ENCODE results near the gene ZBTB32. TPM values are rescaled to one million over a fixed set of nuclear protein-coding genes. Genes with fewer than 3 reads are reported as not detected.

The ZBTB32 gene
- total and polyA plus RNA-seq, 2 experiments from 2014 or later = 0.65 TPM; not detected in 1

GRCh38 chr19:35669566-35669965 lies 34.8 kb upstream of the ZBTB32 start:
- H3K4me1 Mint-ChIP-seq = peaks cover 6% of the 10 kb centered on the region; the same call in 2 of the 3 replicates
- H3K4me3 Mint-ChIP-seq = no peak overlapping the region
- Histone ChIP-seq H3K9me2 (ENCODE audit: insufficient read depth) (no peaks in the 10 kb centered on the region), H3K36me3 (ENCODE audit: insufficient read depth) (no peaks in the 10 kb centered on the region), H4K20me1 (replicated peaks; ENCODE audit: insufficient read depth) (no peaks in the 10 kb centered on the region), H3K27ac (ENCODE audit: low read depth) (no peak overlapping the region), H3F3A (replicated peaks; ENCODE audit: low read depth) (0 out of 2 replicates have a peak, but pooled peaks cover 3% of the 10 kb centered on the region), H3K27me3 (ENCODE audit: insufficient read depth) (no peaks in the 10 kb centered on the region), H3K4me1 (ENCODE audit: insufficient read depth) (no peaks in the 10 kb centered on the region; the same call in 1 of the 2 replicates), H3K79me2 (replicated peaks; ENCODE audit: insufficient read depth) (no peaks in the 10 kb centered on the region), H3K4me2 (no peak overlapping the region), H2AFZ (no peak overlapping the region), H3K4me3 (no peak overlapping the region)
- no peak for ATAC-seq
- no peak overlapping the region for H3K27ac Mint-ChIP-seq
- H3K9me3 Mint-ChIP-seq = no peaks in the 10 kb centered on the region; the same call in 2 of the 3 replicates
- H3K27me3 Mint-ChIP-seq (ENCODE audit: insufficient read depth, low read depth, poor library complexity) = peaks cover 11% of the 10 kb centered on the region
- DNase-seq (ENCODE audit: low spot score) = no peak
- no peaks in the 10 kb centered on the region for H3K36me3 Mint-ChIP-seq (ENCODE audit: low read depth)
- TF ChIP-seq ZNF114 (CRISPR knock-in tag; IDR thresholded peaks at IDR 0.05) = no peak
- no peak for TF ChIP-seq NANOG (IDR thresholded peaks at IDR 0.05; ENCODE audit: borderline replicate concordance)
- no peak for TF ChIP-seq STAT1 (IDR thresholded peaks at IDR 0.05; ENCODE audit: unreplicated experiment)
- TF ChIP-seq ETS1 (IDR thresholded peaks at IDR 0.05) = no peak
- no peak for TF ChIP-seq JUNB (IDR thresholded peaks at IDR 0.05; ENCODE audit: unreplicated experiment)
- no peak for TF ChIP-seq CTCF (conservative IDR thresholded peaks at IDR 0.05; ENCODE audit: low read depth in 2 of 2)
- TF ChIP-seq EZH2phosphoT487 (IDR thresholded peaks at IDR 0.05; ENCODE audit: unreplicated experiment) = no peak
- TF ChIP-seq ZNF462 (CRISPR knock-in tag; IDR thresholded peaks at IDR 0.05) = no peak
- no peak for TF ChIP-seq CREB1 (CRISPR knock-in tag; IDR thresholded peaks at IDR 0.05; ENCODE audit: low read depth)
- TF ChIP-seq EZH2 (IDR thresholded peaks at IDR 0.05; ENCODE audit: low read depth, unreplicated experiment) = no peak
- TF ChIP-seq POLR2AphosphoS5 (IDR thresholded peaks at IDR 0.05; ENCODE audit: low read depth) = no peak
- TF ChIP-seq ZNF331 (CRISPR knock-in tag; IDR thresholded peaks at IDR 0.05; ENCODE audit: low read depth) = no peak
- TF ChIP-seq REST (IDR thresholded peaks at IDR 0.05; ENCODE audit: unreplicated experiment) = no peak
